Lung (tissue), 12 donors: ENCODE results near the gene ATL2. TPM values are rescaled to one million over a fixed set of nuclear protein-coding genes. Genes with fewer than 3 reads are reported as not detected.
"Not testable (repeated sequence)": the region's sequence is repeated elsewhere in the genome, so short reads cannot be mapped to it uniquely, and the experiment has no call there.

Source experiments
- ATAC-seq: fragments of 200-7000 bp; cut with Tn5 transposase; one replicate; pipeline ENCODE4 v1.9.1; 2020; ENCODE audit warnings: moderate number of reproducible peaks; ENCODE audit not compliant: insufficient read depth, low FRiP score
- DNase-seq, 3 donors: peaks; one replicate each; pipeline ENCODE4 v3.0.0-alpha.2; 2013 to 2017
- H3K27ac ChIP-seq, 2 donors: one replicate each; pipeline ENCODE4 v1.5.1; 2013; ENCODE audit warnings: mild to moderate bottlenecking in 2 of 2, moderate library complexity in 2 of 2, control low read depth in 1 of 2, inconsistent platforms in 1 of 2, low read depth in 1 of 2, low read length in 1 of 2
- H3K27me3 ChIP-seq, 3 donors: one replicate each; pipeline ENCODE4 v1.5.1; 2013; ENCODE audit warnings: low read length in 2 of 3; ENCODE audit not compliant: control insufficient read depth in 3 of 3, insufficient read depth in 3 of 3
- H3K36me3 ChIP-seq, 4 donors: one replicate each; pipeline ENCODE4 v1.5.1; 2013; ENCODE audit warnings: low read length in 4 of 4, mild to moderate bottlenecking in 1 of 4, moderate library complexity in 1 of 4; ENCODE audit not compliant: control insufficient read depth in 4 of 4, insufficient read depth in 4 of 4
- H3K4me1 ChIP-seq, 5 donors: one replicate each; pipeline ENCODE4 v1.5.1; 2013; ENCODE audit warnings: low read length in 5 of 5, mild to moderate bottlenecking in 2 of 5, moderate library complexity in 1 of 5; ENCODE audit not compliant: control insufficient read depth in 5 of 5, insufficient read depth in 5 of 5
- H3K4me3 ChIP-seq: one replicate; pipeline ENCODE4 v1.5.1; 2013; ENCODE audit warnings: mild to moderate bottlenecking, control low read depth, moderate library complexity
- H3K9ac ChIP-seq, 2 donors: one replicate each; pipeline ENCODE4 v1.5.1; 2013; ENCODE audit warnings: low read length in 2 of 2, control low read depth in 1 of 2; ENCODE audit not compliant: insufficient read depth in 1 of 2
- H3K9me3 ChIP-seq, 4 donors: one replicate each; pipeline ENCODE4 v1.5.1; 2013; ENCODE audit warnings: low read length in 3 of 4, mild to moderate bottlenecking in 1 of 4, moderate library complexity in 1 of 4; ENCODE audit not compliant: control insufficient read depth in 4 of 4, insufficient read depth in 3 of 4
- CTCF ChIP-seq: IDR thresholded peaks from 2 replicates; pipeline ENCODE4 v1.5.1; 2012; ENCODE audit warnings: mild to moderate bottlenecking; ENCODE audit errors: control extremely low read depth, extremely low read depth
- WGBS, 2 donors: extraction: QIAGEN DNeasy Blood & Tissue Kit; methylation state at CpG; one replicate each; pipeline ENCODE4 v1.1.7; 2013; 5-methylcytosine and 5-hydroxymethylcytosine counted together
- polyA plus RNA-seq, 2 donors: library from polyadenylated mRNA; stranded (reverse); fragments of 200-250 nt; gene quantifications; one replicate each; pipeline ENCODE4 v1.2.1, GENCODE V29; 2013
- total RNA-seq, 2 donors: library from RNA; depleted of rRNA in 1 of 2; stranded (reverse); fragments of >200 nt in 1 of 2; gene quantifications; one replicate each; pipeline ENCODE4 v1.2.1, GENCODE V29; 2014 to 2021
- donor health status: control.
- donor health status: control.
- donor health status: Bipolar disorder and iron deficiency.
- donor health status: healthy.
- donor health status: DM: yes; HTN: yes; CAD: no.

The ATL2 gene
- total and polyA plus RNA-seq, 4 donors: 23.4 to 171 (median 40.2) TPM

- H3K9me3 ChIP-seq: no peaks in the 10 kb centered on the region
- DNase-seq: no peak
- no peak overlapping the region for H3K27ac ChIP-seq
- H3K9ac ChIP-seq: no peak overlapping the region
- no peaks in the 10 kb centered on the region for H3K27me3 ChIP-seq
- H3K4me1 ChIP-seq: peaks cover 0 to 6% (median 0%) of the 10 kb centered on the region in 5 donors
- no peak for TF ChIP-seq CTCF
- H3K4me3 ChIP-seq: no peak overlapping the region
- ATAC-seq: no peak
- peaks cover 0 to 2% (median under 1%) of the 10 kb centered on the region in 4 donors for H3K36me3 ChIP-seq
Observed at GRCh38 chr2:38322224-38322914, 54.7 kb downstream of the ATL2 start.

- not testable (repeated sequence) for H3K4me1 ChIP-seq, H3K9me3 ChIP-seq, H3K27me3 ChIP-seq, DNase-seq, ATAC-seq, H3K4me3 ChIP-seq, H3K27ac ChIP-seq, H3K9ac ChIP-seq
- H3K36me3 ChIP-seq: peaks cover 0 to 13% (median 7%) of the 10 kb centered on the region in 4 donors
- WGBS, 2 donors: 70 to 93% methylated on average over 5 of the region's 5 CpGs
Observed at GRCh38 chr2:38319240-38319639, 57.8 kb downstream of the ATL2 start.

GRCh38 chr2:38317725-38318124, 59.3 kb downstream of the ATL2 start:
- Histone ChIP-seq H3K9ac (no peak overlapping the region), H3K4me1 (no peaks in the 10 kb centered on the region), H3K27ac (no peak overlapping the region), H3K27me3 (no peaks in the 10 kb centered on the region), H3K4me3 (no peak overlapping the region), H3K36me3 (peaks cover 8 to 18% (median 9%) of the 10 kb centered on the region in 4 donors), H3K9me3 (no peaks in the 10 kb centered on the region)
- no peak for TF ChIP-seq CTCF
- ATAC-seq (no peak), DNase-seq (no peak)

- no peak overlapping the region for H3K9ac ChIP-seq
- peak in 2 of 3 donors; percentile 68 to 70 for DNase-seq
- peaks cover 12 to 22% (median 13%) of the 10 kb centered on the region in 4 donors for H3K36me3 ChIP-seq
- TF ChIP-seq CTCF: peak; percentile 66
- no peaks in the 10 kb centered on the region for H3K4me1 ChIP-seq
- H3K27ac ChIP-seq: no peak overlapping the region
- H3K27me3 ChIP-seq: no peaks in the 10 kb centered on the region
- ATAC-seq: no peak
- 51 to 63% methylated on average over 2 of the region's 2 CpGs for WGBS, 2 donors
- no peaks in the 10 kb centered on the region for H3K9me3 ChIP-seq
- H3K4me3 ChIP-seq: no peak overlapping the region
Observed at GRCh38 chr2:38315707-38316333, 61.3 kb downstream of the ATL2 start.
